Natural killer cell (primary cell): Measurements from ENCODE around the gene SYCP2. TPM values are rescaled to one million over a fixed set of nuclear protein-coding genes. Genes with fewer than 3 reads are reported as not detected.

ENCODE experiments used
- ATAC-seq, 3 donors: fragments of 150-1000 bp in 2 of 3; fragments of 200-7000 bp in 1 of 3; cut with Tn5 transposase; 1 replicate in 1 of 3; 2 replicates in 2 of 3; pipeline ENCODE4 v1.10.0; 2021; ENCODE audit warnings: mild to moderate bottlenecking in 2 of 3, moderate library complexity in 2 of 3
- DNase-seq, 2 donors: peaks; one replicate each; pipeline versions ENCODE4 v3.0.0 to v3.0.0-alpha.2; 2013 to 2021; ENCODE audit warnings: mixed read lengths in 1 of 2
- H3K27ac ChIP-seq: one replicate; pipeline ENCODE4 v1.5.1; 2013; ENCODE audit warnings: mild to moderate bottlenecking, low read length
- H3K27me3 ChIP-seq: one replicate; pipeline ENCODE4 v1.6.1; 2013; ENCODE audit warnings: low read length; ENCODE audit not compliant: control insufficient read depth, insufficient read depth
- H3K36me3 ChIP-seq: one replicate; pipeline ENCODE4 v1.6.1; 2013; ENCODE audit warnings: low read length; ENCODE audit not compliant: control insufficient read depth, insufficient read depth
- H3K4me1 ChIP-seq: one replicate; pipeline ENCODE4 v1.6.1; 2013; ENCODE audit warnings: low read length; ENCODE audit not compliant: control insufficient read depth, insufficient read depth
- H3K4me3 ChIP-seq: one replicate; pipeline ENCODE4 v1.5.1; 2013; ENCODE audit warnings: low read length
- H3K9me3 ChIP-seq: one replicate; pipeline ENCODE4 v1.6.1; 2013; ENCODE audit warnings: low read length; ENCODE audit not compliant: control insufficient read depth, insufficient read depth
- H3K27ac Mint-ChIP-seq, 2 donors: one replicate each; pipeline ENCODE4 v1.8.0; 2022; ENCODE audit warnings: mild to moderate bottlenecking in 2 of 2, mixed read lengths in 2 of 2, moderate library complexity in 1 of 2
- H3K27me3 Mint-ChIP-seq, 2 donors: one replicate each; pipeline ENCODE4 v1.8.0; 2022; ENCODE audit warnings: low read depth in 2 of 2, mixed read lengths in 2 of 2
- H3K36me3 Mint-ChIP-seq: one replicate; pipeline ENCODE4 v1.8.0; 2022; ENCODE audit warnings: mixed read lengths
- H3K4me1 Mint-ChIP-seq, 2 donors: one replicate each; pipeline ENCODE4 v1.8.0; 2022; ENCODE audit warnings: mixed read lengths in 2 of 2
- H3K4me3 Mint-ChIP-seq: one replicate; pipeline ENCODE4 v1.8.0; 2022; ENCODE audit warnings: mild to moderate bottlenecking, moderate library complexity, mixed read lengths
- H3K9me3 Mint-ChIP-seq, 2 donors: one replicate each; pipeline ENCODE4 v1.8.0; 2022; ENCODE audit warnings: mixed read lengths in 2 of 2
- WGBS: methylation state at CpG from one replicate; pipeline ENCODE4 v1.1.7; 2013; ENCODE audit warnings: missing lambda C conversion rate; ENCODE audit not compliant: insufficient coverage; 5-methylcytosine and 5-hydroxymethylcytosine counted together
- intact Hi-C: fragments of 100-400 bp; cut with micrococcal nuclease; formaldehyde crosslinking; loops from one replicate; pipeline ENCODE4 v1.14.2; 2022
- total RNA-seq, 4 donors: library from RNA; stranded (reverse); fragments of 120-200 nt in 1 of 4; gene quantifications; one replicate each; pipeline versions ENCODE4 v1.2.3 to v1.2.4, GENCODE V29; 2013 to 2022
- TF ChIP-seq, protein P1 (sequence below): fragments of 200-600 bp; IDR thresholded peaks from one replicate; pipeline ENCODE4 v1.8.0; 2022; ENCODE audit warnings: antibody characterized with exemption

Gene SYCP2
- total RNA-seq, 3 donors from 2014 or later (not counting 1 experiment from before 2014, with no cell fraction given) = 5.9 to 8.6 (median 7.0) TPM

GRCh38 chr20:59939879-59940128, 6.4 kb upstream of the SYCP2 start:
- H3K27me3 ChIP-seq = no peaks in the 10 kb centered on the region
- H3K4me3 ChIP-seq = peak overlapping the region; percentile 52
- Mint-ChIP-seq H3K4me1 (peaks cover 35 to 45% of the 10 kb centered on the region in 2 donors), H3K27ac (peak overlapping the region; percentile 89 to 93), H3K4me3 (peak overlapping the region; percentile 94), H3K27me3 (no peaks in the 10 kb centered on the region), H3K9me3 (no peaks in the 10 kb centered on the region), H3K36me3 (no peaks in the 10 kb centered on the region)
- no peaks in the 10 kb centered on the region for H3K9me3 ChIP-seq
- WGBS = under 1% methylated on average over 24 of the region's 24 CpGs
- DNase-seq (peak in 1 of 2 donors; percentile 21), ATAC-seq (peak; percentile 11 to 25 (median 22))
- peak overlapping the region; percentile 55 for H3K27ac ChIP-seq
- intact Hi-C loops = loop anchor here (5.0 to 10.0 kb wide), 2 partner anchors 117 to 1955 kb away; no protein-coding TSS in a partner anchor
- H3K4me1 ChIP-seq = peaks cover 18% of the 10 kb centered on the region
- H3K36me3 ChIP-seq = peaks cover 28% of the 10 kb centered on the region
- TF ChIP-seq, protein P1, sequence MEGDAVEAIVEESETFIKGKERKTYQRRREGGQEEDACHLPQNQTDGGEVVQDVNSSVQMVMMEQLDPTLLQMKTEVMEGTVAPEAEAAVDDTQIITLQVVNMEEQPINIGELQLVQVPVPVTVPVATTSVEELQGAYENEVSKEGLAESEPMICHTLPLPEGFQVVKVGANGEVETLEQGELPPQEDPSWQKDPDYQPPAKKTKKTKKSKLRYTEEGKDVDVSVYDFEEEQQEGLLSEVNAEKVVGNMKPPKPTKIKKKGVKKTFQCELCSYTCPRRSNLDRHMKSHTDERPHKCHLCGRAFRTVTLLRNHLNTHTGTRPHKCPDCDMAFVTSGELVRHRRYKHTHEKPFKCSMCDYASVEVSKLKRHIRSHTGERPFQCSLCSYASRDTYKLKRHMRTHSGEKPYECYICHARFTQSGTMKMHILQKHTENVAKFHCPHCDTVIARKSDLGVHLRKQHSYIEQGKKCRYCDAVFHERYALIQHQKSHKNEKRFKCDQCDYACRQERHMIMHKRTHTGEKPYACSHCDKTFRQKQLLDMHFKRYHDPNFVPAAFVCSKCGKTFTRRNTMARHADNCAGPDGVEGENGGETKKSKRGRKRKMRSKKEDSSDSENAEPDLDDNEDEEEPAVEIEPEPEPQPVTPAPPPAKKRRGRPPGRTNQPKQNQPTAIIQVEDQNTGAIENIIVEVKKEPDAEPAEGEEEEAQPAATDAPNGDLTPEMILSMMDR = no peak

GRCh38 chr20:59939052-59939878, 5.8 kb upstream of the SYCP2 start:
- ATAC-seq (no peak), DNase-seq (peak in 1 of 2 donors; percentile 32)
- peaks cover 20% of the 10 kb centered on the region for H3K4me1 ChIP-seq
- peak overlapping the region; percentile 55 for H3K27ac ChIP-seq
- intact Hi-C loops = no loop called here
- TF ChIP-seq, protein P1 = no peak
- H3K9me3 ChIP-seq = no peaks in the 10 kb centered on the region
- peaks cover 35 to 40% of the 10 kb centered on the region in 2 donors for H3K4me1 Mint-ChIP-seq
- no peaks in the 10 kb centered on the region for H3K27me3 Mint-ChIP-seq
- no peaks in the 10 kb centered on the region for H3K27me3 ChIP-seq
- H3K4me3 ChIP-seq = peak overlapping the region; percentile 52
- peak overlapping the region; percentile 37 to 93 for H3K27ac Mint-ChIP-seq
- no peaks in the 10 kb centered on the region for H3K9me3 Mint-ChIP-seq
- H3K36me3 Mint-ChIP-seq = no peaks in the 10 kb centered on the region
- H3K36me3 ChIP-seq = peaks cover 23% of the 10 kb centered on the region
- WGBS = 50% methylated on average over 104 of the region's 104 CpGs
- peak overlapping the region; percentile 94 for H3K4me3 Mint-ChIP-seq

DNA sequence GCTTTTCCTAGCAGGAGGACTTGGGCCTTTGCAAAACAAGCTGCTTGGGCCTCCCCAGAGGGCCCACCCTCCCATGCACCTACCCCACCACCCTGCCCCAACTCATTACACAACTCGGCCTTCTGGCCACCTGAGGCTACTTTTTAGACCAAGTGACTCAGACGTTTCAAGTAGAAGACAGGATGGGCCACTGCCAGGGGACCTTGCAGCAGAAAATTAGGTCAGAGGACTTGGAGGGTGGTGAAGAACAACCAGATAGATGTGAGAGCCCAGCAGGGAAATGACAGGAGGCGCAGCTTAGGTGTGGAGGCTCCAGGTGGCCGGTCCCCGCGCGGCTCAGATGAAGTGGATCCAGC, 5.2 kb upstream of the SYCP2 start:
- no peak overlapping the region for H3K27ac ChIP-seq

More for the DNA sequence above, 5.2 kb upstream of the SYCP2 start:
- peak overlapping the region; percentile 87 for H3K4me3 Mint-ChIP-seq
- H3K4me1 ChIP-seq = peaks cover 23% of the 10 kb centered on the region
- DNase-seq (no peak), ATAC-seq (no peak)
- intact Hi-C loops = no loop called here
- no peaks in the 10 kb centered on the region for H3K9me3 ChIP-seq
- H3K36me3 ChIP-seq = peaks cover 17% of the 10 kb centered on the region
- WGBS = 84% methylated on average over 7 of the region's 7 CpGs
- TF ChIP-seq, protein P1 = no peak
- no peak overlapping the region for H3K4me3 ChIP-seq
- no peaks in the 10 kb centered on the region for H3K36me3 Mint-ChIP-seq
- no peaks in the 10 kb centered on the region for H3K27me3 ChIP-seq
- H3K27me3 Mint-ChIP-seq = no peaks in the 10 kb centered on the region
- peaks cover 35 to 40% of the 10 kb centered on the region in 2 donors for H3K4me1 Mint-ChIP-seq
- H3K27ac Mint-ChIP-seq = peak overlapping the region; percentile 37 to 74
- no peaks in the 10 kb centered on the region for H3K9me3 Mint-ChIP-seq
